ENCODE results near the gene BCO1.

The BCO1 gene

DNA sequence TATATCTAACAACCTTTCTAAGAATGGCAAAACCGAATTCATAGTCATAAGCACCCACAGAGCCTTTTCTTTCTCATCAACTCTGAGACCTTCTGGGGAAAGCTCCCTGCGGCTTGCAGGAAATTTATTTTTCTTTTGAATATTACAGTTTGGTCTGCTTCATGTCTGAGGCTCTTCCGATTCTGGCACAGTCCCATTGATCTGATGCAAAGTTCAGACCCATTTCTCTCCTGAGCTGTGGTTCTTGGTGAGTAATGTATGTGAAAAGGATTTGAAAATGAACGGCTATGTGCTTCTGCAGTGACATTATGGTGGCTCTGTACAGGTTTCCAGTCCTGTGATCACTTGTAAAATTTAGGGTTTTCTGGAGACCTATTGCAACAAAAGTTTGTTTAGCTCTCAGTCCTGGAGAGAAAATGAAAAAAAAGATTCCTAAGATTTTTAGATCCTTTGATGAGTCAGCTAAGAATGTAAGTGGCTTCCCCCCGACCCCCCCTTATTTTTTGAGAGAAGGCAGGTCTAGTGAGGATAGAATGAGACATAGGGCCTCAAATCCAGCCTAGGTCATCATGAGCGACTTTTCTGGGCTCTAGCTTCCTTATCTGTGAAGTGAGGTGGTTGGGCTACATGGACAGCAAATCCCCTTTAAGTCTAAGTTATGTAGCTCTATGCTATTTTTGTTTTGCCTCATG, 80.9 kb downstream of the BCO1 start:
- no peak for DNase-seq

DNA sequence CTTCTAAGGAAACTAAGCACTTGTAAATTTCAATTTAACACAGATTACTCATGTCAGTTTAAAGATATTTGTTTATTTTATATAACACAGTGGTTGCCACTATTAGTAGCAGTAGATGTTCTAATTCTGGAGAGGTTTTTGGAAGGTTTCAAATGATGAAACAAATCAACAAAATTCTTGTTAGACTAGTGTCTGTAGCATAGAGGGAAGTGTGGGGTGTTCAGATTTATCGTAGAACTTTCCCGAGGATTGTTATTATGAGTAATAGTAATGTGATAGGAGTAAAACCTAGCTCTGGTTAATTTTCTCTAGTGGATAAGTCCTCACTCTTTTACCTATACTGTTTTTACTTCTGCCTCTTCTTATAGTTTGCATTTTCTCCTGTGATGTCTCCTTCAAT, 82.5 kb downstream of the BCO1 start:
- no peak for DNase-seq

DNA sequence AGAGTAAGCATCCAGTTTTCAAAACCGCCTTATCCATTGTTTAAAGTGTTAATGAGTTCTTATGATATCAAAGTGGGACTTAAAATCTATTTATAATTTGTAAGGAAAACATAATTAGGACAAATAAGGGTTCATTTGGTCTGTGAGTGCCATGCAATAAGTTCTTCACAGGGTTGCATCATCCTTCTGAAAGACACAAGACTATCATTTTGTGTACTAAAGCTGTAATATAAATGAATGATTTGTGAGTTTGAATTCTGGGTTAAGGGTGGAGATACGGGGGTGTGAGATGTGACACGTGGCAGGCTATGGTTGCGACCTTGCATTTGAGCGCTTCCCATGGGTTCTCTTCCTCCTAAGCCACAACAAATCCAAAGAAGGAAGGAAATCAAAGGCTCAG, 83.0 kb downstream of the BCO1 start:
- DNase-seq, result no peak

DNA sequence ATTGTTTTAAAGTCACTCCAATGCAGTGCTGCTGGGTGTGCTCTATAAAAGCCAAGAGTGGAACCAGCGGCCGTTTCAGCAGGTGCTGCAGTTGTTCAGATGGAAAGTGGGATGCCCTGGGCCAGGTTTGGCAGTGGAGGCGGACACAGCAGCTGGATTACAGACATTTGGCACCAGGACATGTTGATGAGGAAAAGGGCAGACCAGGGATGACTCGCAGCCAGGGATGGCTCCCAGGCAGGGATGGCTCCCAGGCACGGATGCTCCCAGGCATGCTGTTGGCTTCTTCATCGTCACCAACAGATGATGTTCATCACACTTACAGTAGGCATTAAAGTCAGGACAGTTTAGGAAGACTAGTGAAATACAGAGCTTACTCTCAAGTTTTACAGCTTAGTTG, 86.3 kb downstream of the BCO1 start:
- DNase-seq, result no peak

DNA sequence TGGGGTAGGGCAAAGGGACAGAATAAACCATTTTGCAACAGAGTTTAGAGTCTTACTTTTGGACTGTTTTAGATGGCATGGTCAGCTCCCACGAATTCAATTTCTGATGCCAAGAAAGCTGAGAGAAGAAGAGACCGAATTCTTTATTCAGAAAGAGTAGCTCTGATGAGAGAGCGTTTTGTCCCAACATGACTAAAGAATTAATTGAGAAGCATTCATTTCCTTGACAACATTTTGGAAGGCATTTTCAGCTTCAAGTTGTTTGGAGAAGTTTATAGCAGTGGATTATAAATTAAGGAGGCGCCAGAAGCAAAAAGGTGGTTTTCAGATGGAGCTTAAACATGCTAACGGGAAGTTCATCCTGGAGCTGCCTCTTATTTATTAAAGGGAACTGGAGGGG, 88.5 kb downstream of the BCO1 start:
- no peak for DNase-seq

DNA sequence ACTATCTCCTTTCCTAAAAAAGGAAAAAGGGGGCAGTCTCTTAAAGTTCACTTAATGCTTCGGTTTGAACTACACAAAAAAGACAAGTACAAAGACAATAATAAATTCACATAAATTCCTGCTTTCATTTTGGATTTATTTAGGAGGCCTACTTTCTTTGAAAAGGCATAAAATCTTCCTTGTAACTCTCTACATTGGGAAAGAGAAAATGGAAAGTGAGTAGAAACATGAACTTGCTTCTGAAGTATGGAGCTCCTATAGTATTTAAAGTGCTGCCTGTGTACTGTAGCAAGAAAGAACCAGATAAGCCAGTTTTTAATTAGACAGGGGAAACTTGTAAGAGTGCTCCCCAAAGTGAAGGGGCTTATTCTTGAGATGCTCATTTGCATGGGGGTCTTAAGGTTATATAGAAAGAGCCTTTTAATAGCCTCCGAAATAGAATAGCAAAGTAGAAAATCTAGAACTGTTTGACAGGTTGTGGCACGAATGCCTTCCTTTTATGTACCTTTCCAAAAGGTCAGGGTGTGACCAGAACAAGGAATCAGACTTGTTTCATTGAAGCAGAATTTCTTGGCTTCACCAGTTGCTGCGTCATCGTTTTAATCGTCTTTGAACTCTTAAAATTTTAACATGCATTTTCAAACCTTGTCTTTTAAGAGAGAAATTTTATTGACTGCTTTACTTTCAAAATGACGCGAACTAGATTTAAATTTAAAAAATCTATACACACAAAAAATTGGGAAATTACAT, 89.1 kb downstream of the BCO1 start:
- DNase-seq, result no peak

DNA sequence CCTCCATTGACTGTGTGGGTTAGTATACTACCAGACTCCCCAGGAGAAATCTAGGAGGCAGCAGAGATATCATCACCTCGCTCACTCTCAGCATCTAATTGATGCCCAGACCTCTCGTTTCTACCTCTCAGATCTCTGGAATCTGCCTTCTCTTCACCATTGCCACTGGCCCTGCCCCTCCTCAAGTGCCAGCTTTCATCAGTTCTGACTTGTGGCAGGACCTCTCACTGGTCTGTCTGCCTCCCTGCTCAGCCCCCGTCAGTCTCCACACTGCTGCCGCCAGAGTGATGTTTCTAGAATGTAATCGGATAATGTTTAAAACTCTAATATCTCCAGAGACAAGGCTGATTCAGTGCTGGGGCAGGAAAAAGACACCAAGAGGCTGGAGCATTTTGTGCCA, 91.5 kb downstream of the BCO1 start:
- DNase-seq, result no peak

DNA sequence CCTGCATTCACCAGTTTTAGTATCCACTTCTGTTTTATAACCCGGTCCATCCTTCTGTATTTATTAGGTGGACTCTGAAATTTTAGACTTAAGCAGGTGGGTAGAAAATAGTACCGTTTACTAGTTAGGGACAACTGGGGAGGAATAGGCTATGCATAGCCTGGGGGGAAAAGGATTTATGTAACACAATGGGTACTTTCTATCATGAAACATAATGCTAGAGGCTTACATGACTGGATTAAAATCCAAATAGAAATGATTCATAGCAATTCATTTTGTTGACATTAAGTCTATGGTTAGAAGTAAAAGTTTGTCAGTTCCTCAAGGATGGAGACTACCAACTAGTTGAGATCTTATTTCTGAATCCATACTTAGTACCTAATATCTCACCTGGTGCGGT, 94.9 kb downstream of the BCO1 start:
- DNase-seq, result no peak

DNA sequence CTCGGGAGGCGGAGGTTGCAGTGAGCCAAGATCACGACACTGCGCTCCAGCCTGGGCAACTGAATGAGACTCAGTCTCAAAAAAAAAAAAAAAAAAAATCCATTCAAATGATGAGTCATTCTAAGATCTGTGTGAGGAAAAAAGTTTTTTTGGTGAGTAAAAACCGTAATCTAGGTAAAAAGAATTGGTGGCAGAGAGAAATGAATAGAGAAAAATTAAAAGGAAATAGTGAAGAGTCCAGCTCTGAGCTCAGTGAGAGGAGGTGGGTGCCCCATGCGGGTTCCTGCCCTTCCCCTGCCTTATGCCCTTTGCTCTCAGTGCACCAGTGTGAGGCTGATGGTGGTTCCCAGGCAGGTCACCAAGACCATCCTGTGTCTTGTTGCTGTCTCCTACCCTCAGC, 97.2 kb downstream of the BCO1 start:
- no peak for DNase-seq

DNA sequence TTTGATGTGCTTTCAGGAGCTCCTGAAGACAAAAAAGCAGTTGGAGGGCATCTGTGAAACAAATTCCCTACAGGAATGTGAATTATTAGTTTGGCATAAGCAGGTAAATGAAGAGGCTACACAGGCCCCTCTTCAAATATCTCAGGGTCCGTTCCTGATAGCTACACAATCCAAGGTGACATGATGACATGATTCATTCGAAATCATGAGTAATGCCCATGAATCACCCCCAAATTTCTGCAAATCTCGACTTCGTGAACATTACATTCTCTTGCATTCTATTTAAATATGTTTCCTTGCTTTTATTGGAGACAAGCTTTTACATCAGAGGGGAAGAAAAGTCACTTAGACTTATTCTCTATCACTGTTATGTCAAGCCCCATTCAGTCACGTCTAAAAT, 98.6 kb downstream of the BCO1 start:
- no peak for DNase-seq
